HG03108 (cell line): ENCODE measurements around the gene ELFN1.
"Not testable (repeated sequence)": the region's sequence is repeated elsewhere in the genome, so short reads cannot be mapped to it uniquely, and the experiment has no call there.

ENCODE experiments used
- ATAC-seq: cut with Tn5 transposase; IDR thresholded peaks from one replicate; pipeline ENCODE4 v1.9.1; 2021; ENCODE audit warnings: moderate library complexity; ENCODE audit not compliant: unreplicated experiment

Gene ELFN1

GRCh38 chr7:1707756-1708595, 37.9 kb downstream of the ELFN1 start:
- ATAC-seq, result no peak

GRCh38 chr7:1708596-1709251, 38.6 kb downstream of the ELFN1 start:
- no peak for ATAC-seq

- ATAC-seq, result no peak
Measured at GRCh38 chr7:1709281-1709680, 39.2 kb downstream of the ELFN1 start.

GRCh38 chr7:1709900-1710299, 39.8 kb downstream of the ELFN1 start:
- no peak for ATAC-seq

DNA sequence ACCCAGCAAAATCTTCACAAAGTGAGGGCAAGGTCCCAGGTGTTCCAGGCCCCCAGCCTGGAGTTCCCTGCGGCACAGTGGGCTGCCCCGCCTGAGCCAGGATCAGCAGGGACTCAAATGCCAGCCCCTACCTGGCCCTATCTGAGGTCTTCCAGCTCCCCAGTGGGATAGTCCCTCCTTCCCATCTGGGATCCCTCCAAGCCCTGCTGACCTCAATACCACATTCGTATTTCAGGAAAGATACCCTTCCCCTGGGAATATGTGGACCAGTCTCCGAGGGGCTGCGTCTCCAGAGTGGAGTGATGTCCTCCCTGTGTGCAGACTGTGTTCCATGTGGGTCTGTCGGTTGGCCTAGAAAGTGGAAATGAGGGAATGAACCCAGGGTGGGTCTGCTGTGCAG, 40.9 kb downstream of the ELFN1 start:
- no peak for ATAC-seq

GRCh38 chr7:1712907-1713501, 42.9 kb downstream of the ELFN1 start:
- ATAC-seq, result no peak

DNA sequence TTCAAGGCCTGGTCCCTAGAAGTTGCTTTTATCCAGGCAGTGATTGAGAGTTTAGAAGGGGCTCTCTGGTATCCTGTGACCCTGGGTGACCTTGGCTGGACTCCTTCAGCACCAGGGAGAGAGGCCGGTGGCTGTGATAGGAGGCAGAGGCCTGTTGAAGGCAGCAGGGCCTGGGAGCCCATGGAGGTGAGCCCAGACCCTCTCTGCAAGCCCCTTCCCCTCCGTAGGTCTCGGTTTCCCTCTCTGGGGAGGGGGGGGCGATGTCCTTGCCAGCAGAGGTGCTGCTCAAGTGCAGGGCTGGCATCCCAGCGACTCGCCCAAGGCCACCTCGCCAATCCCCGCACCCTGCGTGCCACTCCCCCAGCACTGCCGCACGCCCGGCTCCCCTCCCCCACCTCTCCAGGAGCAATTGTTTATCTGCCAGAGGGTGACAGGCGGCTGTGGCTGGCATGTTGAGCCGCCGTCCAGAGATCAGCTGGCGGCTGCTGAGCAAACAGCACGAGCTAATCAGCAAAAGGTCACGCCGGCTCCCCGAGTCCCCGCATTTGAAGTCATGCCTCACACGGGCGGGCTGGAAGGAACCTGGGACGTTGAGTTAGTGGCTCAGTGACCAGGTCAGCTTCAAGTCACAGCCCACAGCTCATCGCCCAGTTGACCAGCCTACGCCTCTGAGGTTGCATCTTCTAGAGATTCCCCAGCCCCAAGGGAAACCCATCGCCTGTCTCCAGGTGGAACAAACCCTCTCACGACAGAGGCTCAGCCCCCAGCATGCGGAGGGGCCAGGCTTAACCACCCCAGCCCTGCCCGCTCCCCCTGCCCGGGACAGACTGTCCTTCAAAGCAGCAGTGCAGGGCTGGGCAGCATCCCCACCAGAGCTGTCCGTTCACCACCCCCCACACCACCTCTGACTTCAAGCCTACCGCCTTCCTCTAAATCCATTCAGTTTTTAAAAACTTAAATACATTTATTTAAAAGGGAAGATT, 43.7 kb downstream of the ELFN1 start:
- ATAC-seq, result no peak

DNA sequence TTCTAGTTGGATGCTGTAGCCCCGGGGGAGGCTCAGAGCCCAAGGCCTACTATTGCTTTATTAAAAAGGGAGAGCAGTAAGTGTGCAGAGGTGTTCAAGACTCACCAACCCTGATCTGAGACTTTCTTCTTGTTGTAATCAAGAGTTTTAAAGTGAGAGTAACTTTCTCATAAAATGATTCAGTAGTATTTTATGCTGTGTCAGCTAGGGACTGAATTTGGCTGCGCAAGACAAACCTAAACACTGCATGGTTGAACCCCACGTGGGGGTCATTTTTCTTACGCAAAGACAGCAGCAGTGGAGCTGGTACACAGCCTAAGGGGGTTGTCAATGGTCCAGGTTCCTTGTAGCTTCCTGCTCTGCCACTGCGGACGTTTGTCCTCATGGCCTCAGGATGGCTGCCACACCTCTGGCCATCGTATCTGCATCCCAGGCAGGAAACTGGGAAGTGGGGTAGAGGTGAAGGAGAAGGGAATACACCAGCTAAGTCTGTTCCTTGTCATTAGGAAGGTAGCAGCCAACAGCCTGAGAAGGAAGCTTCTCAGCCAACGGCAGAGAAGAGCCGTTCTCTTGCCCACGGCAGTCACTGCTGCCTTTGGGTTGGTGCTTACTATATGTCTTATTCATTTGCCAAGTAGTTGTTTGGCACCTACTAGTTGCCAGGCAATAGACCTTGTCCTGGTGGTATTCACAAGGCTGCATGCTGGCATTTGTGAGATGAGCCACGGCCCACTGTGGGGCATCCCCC, 44.7 kb downstream of the ELFN1 start:
- no peak for ATAC-seq

GRCh38 chr7:1715331-1715625, 45.2 kb downstream of the ELFN1 start:
- no peak for ATAC-seq

DNA sequence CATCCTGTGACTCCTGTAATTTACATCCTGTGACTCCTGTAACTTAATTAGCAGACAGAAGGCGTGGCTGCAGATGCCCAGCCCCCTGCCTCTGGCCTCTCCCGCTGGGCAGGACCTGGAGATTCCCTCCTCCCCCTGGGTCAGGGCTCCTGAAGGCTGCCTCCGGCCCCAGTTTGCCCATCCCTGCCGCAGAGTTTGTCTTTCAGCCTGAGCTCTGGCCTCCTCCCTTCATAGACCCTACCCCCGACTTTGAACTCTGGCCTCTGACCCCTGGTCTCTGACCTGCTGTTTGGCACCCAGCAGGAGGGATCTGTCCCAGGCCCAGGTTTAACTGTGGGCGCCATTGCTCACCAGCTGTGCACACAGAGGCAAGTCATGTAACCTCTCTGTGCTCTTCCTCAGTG, 45.6 kb downstream of the ELFN1 start:
- ATAC-seq, result no peak

- no peak for ATAC-seq
Measured at GRCh38 chr7:1716263-1717094, 46.4 kb downstream of the ELFN1 start.

- ATAC-seq, result no peak
Measured at GRCh38 chr7:1717095-1717483, 47.0 kb downstream of the ELFN1 start.

GRCh38 chr7:1717903-1718676, 48.0 kb downstream of the ELFN1 start:
- no peak for ATAC-seq

DNA sequence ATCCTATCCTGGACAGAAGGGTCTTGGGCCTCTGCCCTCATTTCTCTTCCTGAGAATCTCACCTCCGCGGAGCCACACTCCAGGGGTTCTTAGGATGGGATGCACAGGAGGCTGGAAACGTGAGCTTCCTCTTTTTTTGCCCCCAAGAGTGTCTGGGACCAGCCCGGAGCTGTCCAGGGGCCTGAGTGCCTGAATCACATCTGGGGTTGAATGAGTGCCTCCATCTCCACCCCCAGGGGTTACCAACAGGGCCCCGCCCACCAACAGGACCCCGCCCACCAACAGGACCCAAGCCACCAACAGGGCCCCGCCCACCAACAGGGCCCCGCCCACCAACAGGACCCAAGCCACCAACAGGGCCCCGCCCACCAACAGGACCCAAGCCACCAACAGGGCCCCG, 48.8 kb downstream of the ELFN1 start:
- ATAC-seq, result not testable (repeated sequence)

DNA sequence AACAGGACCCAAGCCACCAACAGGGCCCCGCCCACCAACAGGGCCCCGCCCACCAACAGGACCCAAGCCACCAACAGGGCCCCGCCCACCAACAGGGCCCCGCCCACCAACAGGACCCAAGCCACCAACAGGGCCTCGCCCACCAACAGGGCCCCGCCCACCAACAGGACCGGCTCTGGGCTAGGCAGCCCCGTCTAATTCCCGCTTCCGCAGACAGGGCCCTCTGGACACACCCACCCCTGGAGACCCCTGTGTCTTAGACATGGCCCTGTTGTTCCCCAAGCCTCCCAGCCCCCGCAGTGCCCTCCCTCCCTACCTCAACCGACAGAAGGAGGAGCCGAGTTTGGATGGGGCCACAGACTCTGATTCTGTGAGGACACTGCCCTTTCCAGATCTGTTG, 49.2 kb downstream of the ELFN1 start:
- ATAC-seq, result not testable (repeated sequence)

- ATAC-seq, result no peak
Measured at GRCh38 chr7:1719913-1720312, 49.8 kb downstream of the ELFN1 start.

DNA sequence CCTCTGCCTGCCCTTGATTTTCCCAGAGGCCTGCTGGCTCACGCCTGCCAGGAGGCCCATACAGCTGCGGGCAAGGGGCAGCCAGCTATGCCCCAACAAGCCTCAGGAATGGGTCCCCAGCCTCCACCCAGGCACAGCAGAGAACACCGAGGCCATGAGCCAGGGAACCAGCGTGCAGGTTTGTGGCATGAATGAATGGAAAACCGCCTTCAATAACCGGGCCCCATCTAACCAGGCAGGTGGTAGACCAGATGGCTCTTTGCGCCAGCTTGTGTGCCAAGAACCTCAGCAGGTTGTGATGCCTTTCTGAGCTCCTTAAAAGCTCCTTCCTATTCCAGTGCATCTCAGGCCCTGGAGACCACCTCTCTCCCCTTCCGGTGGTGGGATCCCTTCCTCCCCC, 50.2 kb downstream of the ELFN1 start:
- no peak for ATAC-seq

GRCh38 chr7:1721047-1721690, 51.1 kb downstream of the ELFN1 start:
- ATAC-seq, result no peak
